Skeletal muscle satellite cell (primary cell): ENCODE data around the gene AUTS2.

Experiments
- H3K27me3 ChIP-seq: 2 replicates; pipeline ENCODE4 v1.7.0; 2013; ENCODE audit warnings: low read length; ENCODE audit not compliant: control insufficient read depth, insufficient read depth
- H3K36me3 ChIP-seq: 2 replicates; pipeline ENCODE4 v1.7.0; 2013; ENCODE audit warnings: mild to moderate bottlenecking, control low read depth, low read length; ENCODE audit not compliant: insufficient read depth
- H3K4me1 ChIP-seq: 2 replicates; pipeline ENCODE4 v1.7.0; 2013; ENCODE audit warnings: low read length; ENCODE audit not compliant: control insufficient read depth, insufficient read depth
- H3K4me2 ChIP-seq: 2 replicates; pipeline ENCODE4 v1.7.0; 2013; ENCODE audit warnings: mild to moderate bottlenecking, low read length
- H3K4me3 ChIP-seq: 2 replicates; pipeline ENCODE4 v1.7.0; 2013; ENCODE audit warnings: low read length
- H3K9ac ChIP-seq: 2 replicates; pipeline ENCODE4 v1.7.0; 2013; ENCODE audit warnings: mild to moderate bottlenecking, low read depth, low read length, moderate library complexity
- H3K9me3 ChIP-seq: replicated peaks from 2 replicates; pipeline ENCODE4 v1.7.0; 2013; ENCODE audit warnings: mild to moderate bottlenecking, control low read depth, low read length

The AUTS2 gene

GRCh38 chr7:70542750-70543376 is 944.6 kb downstream of the AUTS2 start:
- H3K9ac ChIP-seq: no peak overlapping the region
- H3K4me1 ChIP-seq: no peaks in the 10 kb centered on the region
- H3K36me3 ChIP-seq: no peaks in the 10 kb centered on the region
- no peaks in the 10 kb centered on the region for H3K9me3 ChIP-seq
- H3K27me3 ChIP-seq: no peaks in the 10 kb centered on the region
- no peak overlapping the region for H3K4me2 ChIP-seq
- no peak overlapping the region for H3K4me3 ChIP-seq

- no peaks in the 10 kb centered on the region for H3K27me3 ChIP-seq
- H3K9me3 ChIP-seq: no peaks in the 10 kb centered on the region
- no peak overlapping the region for H3K4me3 ChIP-seq
- no peaks in the 10 kb centered on the region for H3K36me3 ChIP-seq
- no peak overlapping the region for H3K9ac ChIP-seq
- no peaks in the 10 kb centered on the region for H3K4me1 ChIP-seq
- H3K4me2 ChIP-seq: no peak overlapping the region
Observed at GRCh38 chr7:70544016-70544415, 945.7 kb downstream of the AUTS2 start.

GRCh38 chr7:70545214-70545613 is 946.9 kb downstream of the AUTS2 start:
- no peak overlapping the region for H3K4me2 ChIP-seq
- no peak overlapping the region for H3K4me3 ChIP-seq
- no peaks in the 10 kb centered on the region for H3K4me1 ChIP-seq
- H3K9ac ChIP-seq: no peak overlapping the region
- no peaks in the 10 kb centered on the region for H3K27me3 ChIP-seq
- H3K36me3 ChIP-seq: no peaks in the 10 kb centered on the region
- no peaks in the 10 kb centered on the region for H3K9me3 ChIP-seq

GRCh38 chr7:70552141-70552540 is 953.9 kb downstream of the AUTS2 start:
- Histone ChIP-seq H3K4me3 (no peak overlapping the region), H3K9me3 (no peaks in the 10 kb centered on the region), H3K4me1 (no peaks in the 10 kb centered on the region), H3K4me2 (no peak overlapping the region), H3K27me3 (no peaks in the 10 kb centered on the region), H3K36me3 (no peaks in the 10 kb centered on the region), H3K9ac (no peak overlapping the region)

GRCh38 chr7:70553364-70553763 is 955.1 kb downstream of the AUTS2 start:
- no peaks in the 10 kb centered on the region for H3K36me3 ChIP-seq
- no peaks in the 10 kb centered on the region for H3K4me1 ChIP-seq
- no peak overlapping the region for H3K4me3 ChIP-seq
- no peak overlapping the region for H3K4me2 ChIP-seq
- no peaks in the 10 kb centered on the region for H3K27me3 ChIP-seq
- no peak overlapping the region for H3K9ac ChIP-seq
- no peaks in the 10 kb centered on the region for H3K9me3 ChIP-seq

- Histone ChIP-seq H3K4me2 (no peak overlapping the region), H3K9me3 (no peaks in the 10 kb centered on the region), H3K27me3 (no peaks in the 10 kb centered on the region), H3K9ac (no peak overlapping the region), H3K4me3 (no peak overlapping the region), H3K4me1 (no peaks in the 10 kb centered on the region), H3K36me3 (no peaks in the 10 kb centered on the region)
Observed at GRCh38 chr7:70554646-70555045, 956.4 kb downstream of the AUTS2 start.

- no peak overlapping the region for H3K9ac ChIP-seq
- H3K4me2 ChIP-seq: no peak overlapping the region
Observed at GRCh38 chr7:70556761-70557160, 958.5 kb downstream of the AUTS2 start.

GRCh38 chr7:70557338-70557737 is 959.1 kb downstream of the AUTS2 start:
- no peak overlapping the region for H3K4me3 ChIP-seq
- no peaks in the 10 kb centered on the region for H3K9me3 ChIP-seq
- H3K4me2 ChIP-seq: no peak overlapping the region
- no peaks in the 10 kb centered on the region for H3K4me1 ChIP-seq
- no peak overlapping the region for H3K9ac ChIP-seq
- H3K36me3 ChIP-seq: no peaks in the 10 kb centered on the region
- no peaks in the 10 kb centered on the region for H3K27me3 ChIP-seq

More at GRCh38 chr7:70556761-70557160, 958.5 kb downstream of the AUTS2 start:
- H3K4me3 ChIP-seq: no peak overlapping the region
- no peaks in the 10 kb centered on the region for H3K27me3 ChIP-seq
- H3K36me3 ChIP-seq: no peaks in the 10 kb centered on the region
- no peaks in the 10 kb centered on the region for H3K4me1 ChIP-seq
- no peaks in the 10 kb centered on the region for H3K9me3 ChIP-seq

GRCh38 chr7:70559815-70560214 is 961.5 kb downstream of the AUTS2 start:
- H3K9ac ChIP-seq: no peak overlapping the region
- H3K4me2 ChIP-seq: no peak overlapping the region
- H3K36me3 ChIP-seq: no peaks in the 10 kb centered on the region
- no peak overlapping the region for H3K4me3 ChIP-seq
- H3K27me3 ChIP-seq: no peaks in the 10 kb centered on the region
- no peaks in the 10 kb centered on the region for H3K4me1 ChIP-seq
- H3K9me3 ChIP-seq: no peaks in the 10 kb centered on the region

GRCh38 chr7:70563960-70564359 is 965.7 kb downstream of the AUTS2 start:
- Histone ChIP-seq H3K9ac (no peak overlapping the region), H3K36me3 (no peaks in the 10 kb centered on the region), H3K4me1 (no peaks in the 10 kb centered on the region), H3K27me3 (no peaks in the 10 kb centered on the region), H3K9me3 (no peaks in the 10 kb centered on the region), H3K4me3 (no peak overlapping the region), H3K4me2 (no peak overlapping the region)

- Histone ChIP-seq H3K9ac (no peak overlapping the region), H3K4me1 (no peaks in the 10 kb centered on the region), H3K27me3 (no peaks in the 10 kb centered on the region), H3K36me3 (no peaks in the 10 kb centered on the region), H3K9me3 (no peaks in the 10 kb centered on the region), H3K4me2 (no peak overlapping the region), H3K4me3 (no peak overlapping the region)
Observed at GRCh38 chr7:70565721-70566370, 967.6 kb downstream of the AUTS2 start.

GRCh38 chr7:70566671-70567070 is 968.4 kb downstream of the AUTS2 start:
- Histone ChIP-seq H3K4me3 (no peak overlapping the region), H3K36me3 (no peaks in the 10 kb centered on the region), H3K4me1 (no peaks in the 10 kb centered on the region), H3K4me2 (no peak overlapping the region), H3K9ac (no peak overlapping the region), H3K9me3 (no peaks in the 10 kb centered on the region), H3K27me3 (no peaks in the 10 kb centered on the region)
